Activated CD8-positive, alpha-beta memory T cell treated with anti-CD3 and anti-CD28 coated beads, Interleukin-2, amount 10 ng/mL, durations not matched to agents 7 days and 5 days (primary cell): ENCODE results near the gene C1QTNF12. TPM values are rescaled to one million over a fixed set of nuclear protein-coding genes. Genes with fewer than 3 reads are reported as not detected.
A peak's percentile ranks its signal among the peaks of the same experiment; 100 is the strongest.

Experiments used
- ATAC-seq: fragments of 150-1000 bp; cut with Tn5 transposase; one replicate; pipeline ENCODE4 v1.10.0; 2021; ENCODE audit warnings: moderate library complexity
- CTCF ChIA-PET: fragments of 350-600 bp; sonication (Branson Sonifier 250); formaldehyde crosslinking; loops from one replicate; lab custom pipeline; 2021; ENCODE audit warnings: antibody characterized with exemption; lab: Charles Lee
- DNase-seq: peaks from one replicate; pipeline ENCODE4 v3.0.0-alpha.2; 2020
- H3K27ac Mint-ChIP-seq: one replicate; pipeline ENCODE4 v1.8.0; 2021; ENCODE audit warnings: mild to moderate bottlenecking, mixed read lengths
- H3K27me3 Mint-ChIP-seq: one replicate; pipeline ENCODE4 v1.8.0; 2021; ENCODE audit warnings: mixed read lengths
- H3K36me3 Mint-ChIP-seq: one replicate; pipeline ENCODE4 v1.8.0; 2021; ENCODE audit warnings: mild to moderate bottlenecking, mixed read lengths
- H3K4me1 Mint-ChIP-seq: one replicate; pipeline ENCODE4 v1.8.0; 2021; ENCODE audit warnings: mixed read lengths
- H3K4me3 Mint-ChIP-seq: one replicate; pipeline ENCODE4 v1.8.0; 2021; ENCODE audit warnings: mild to moderate bottlenecking, moderate library complexity, mixed read lengths
- H3K9me3 Mint-ChIP-seq: one replicate; pipeline ENCODE4 v1.8.0; 2022; ENCODE audit warnings: low read depth, mixed read lengths
- total RNA-seq, 2 experiments: library from RNA; stranded (reverse); gene quantifications; one replicate each; pipeline ENCODE4 v1.2.3, GENCODE V29; 2021

Gene C1QTNF12
- total RNA-seq, 2 experiments from 2014 or later = 2.0 to 2.6 TPM

- H3K36me3 Mint-ChIP-seq = peaks cover 39% of the 10 kb centered on the region
- DNase-seq = no peak
- peaks cover 22% of the 10 kb centered on the region for H3K4me1 Mint-ChIP-seq
- H3K9me3 Mint-ChIP-seq = no peaks in the 10 kb centered on the region
- no peak overlapping the region for H3K4me3 Mint-ChIP-seq
- CTCF ChIA-PET = no interaction called here
- H3K27ac Mint-ChIP-seq = peak overlapping the region; percentile 74
- no peak for ATAC-seq
- no peaks in the 10 kb centered on the region for H3K27me3 Mint-ChIP-seq
Observed at GRCh38 chr1:1220197-1220596, 26.3 kb downstream of the C1QTNF12 start.

GRCh38 chr1:1219341-1219740 lies 27.2 kb downstream of the C1QTNF12 start:
- ATAC-seq (peak; percentile 48), DNase-seq (peak; percentile 73)
- Mint-ChIP-seq H3K27me3 (no peaks in the 10 kb centered on the region), H3K27ac (peak overlapping the region; percentile 74), H3K9me3 (no peaks in the 10 kb centered on the region), H3K36me3 (peaks cover 37% of the 10 kb centered on the region), H3K4me1 (peaks cover 30% of the 10 kb centered on the region), H3K4me3 (no peak overlapping the region)
- CTCF ChIA-PET = interaction anchor here (1.5 kb wide), 1 partner anchor 97 kb away, joined by 4 read pairs; no protein-coding TSS in a partner anchor

- ATAC-seq = no peak
- DNase-seq = no peak
- Mint-ChIP-seq H3K4me1 (peaks cover 33% of the 10 kb centered on the region), H3K36me3 (peaks cover 34% of the 10 kb centered on the region), H3K27me3 (no peaks in the 10 kb centered on the region), H3K27ac (no peak overlapping the region), H3K4me3 (no peak overlapping the region), H3K9me3 (no peaks in the 10 kb centered on the region)
- CTCF ChIA-PET = interaction anchor here (1.5 kb wide), 1 partner anchor 96 kb away, joined by 4 read pairs; no protein-coding TSS in a partner anchor
Observed at GRCh38 chr1:1218524-1219200, 27.9 kb downstream of the C1QTNF12 start.

- no peak overlapping the region for H3K4me3 Mint-ChIP-seq
- no peak for DNase-seq
Observed at GRCh38 chr1:1217621-1218523, 28.6 kb downstream of the C1QTNF12 start.

GRCh38 chr1:1216770-1217620 lies 29.5 kb downstream of the C1QTNF12 start:
- Mint-ChIP-seq H3K4me3 (no peak overlapping the region), H3K27me3 (no peaks in the 10 kb centered on the region), H3K4me1 (peaks cover 40% of the 10 kb centered on the region), H3K36me3 (peaks cover 25% of the 10 kb centered on the region), H3K9me3 (no peaks in the 10 kb centered on the region), H3K27ac (peak overlapping the region; percentile 71)
- ATAC-seq = no peak
- DNase-seq = no peak
- CTCF ChIA-PET = interaction anchor here (1.2 to 3.4 kb wide), 2 partner anchors 8 to 95 kb away, joined by 3 to 16 read pairs; no protein-coding TSS in a partner anchor

More at GRCh38 chr1:1217621-1218523, 28.6 kb downstream of the C1QTNF12 start:
- CTCF ChIA-PET = interaction anchor here (1.5 to 3.4 kb wide), 2 partner anchors 95 to 96 kb away, joined by 4 to 16 read pairs; no protein-coding TSS in a partner anchor
- Mint-ChIP-seq H3K9me3 (no peaks in the 10 kb centered on the region), H3K4me1 (peaks cover 36% of the 10 kb centered on the region), H3K36me3 (peaks cover 30% of the 10 kb centered on the region), H3K27ac (no peak overlapping the region), H3K27me3 (no peaks in the 10 kb centered on the region)
- no peak for ATAC-seq

- H3K27me3 Mint-ChIP-seq = no peaks in the 10 kb centered on the region
- H3K27ac Mint-ChIP-seq = peak overlapping the region; percentile 71
- peaks cover 41% of the 10 kb centered on the region for H3K4me1 Mint-ChIP-seq
- no peak for DNase-seq
- no peak overlapping the region for H3K4me3 Mint-ChIP-seq
- ATAC-seq = no peak
- CTCF ChIA-PET = interaction anchor here (1.0 to 3.4 kb wide), 3 partner anchors 9 to 94 kb away, joined by 3 to 16 read pairs (median 4); no protein-coding TSS in a partner anchor
- H3K9me3 Mint-ChIP-seq = no peaks in the 10 kb centered on the region
- peaks cover 21% of the 10 kb centered on the region for H3K36me3 Mint-ChIP-seq
Observed at GRCh38 chr1:1215881-1216605, 30.5 kb downstream of the C1QTNF12 start.

- Mint-ChIP-seq H3K27ac (peak overlapping the region; percentile 15), H3K9me3 (no peaks in the 10 kb centered on the region), H3K36me3 (peaks cover 15% of the 10 kb centered on the region), H3K4me3 (no peak overlapping the region), H3K4me1 (peaks cover 41% of the 10 kb centered on the region), H3K27me3 (no peaks in the 10 kb centered on the region)
- CTCF ChIA-PET = interaction anchor here (3.4 kb wide), 1 partner anchor 93 kb away, joined by 16 read pairs; no protein-coding TSS in a partner anchor
- ATAC-seq = no peak
- no peak for DNase-seq
Observed at GRCh38 chr1:1215080-1215676, 31.3 kb downstream of the C1QTNF12 start.

- peak; percentile 28 for ATAC-seq
- peak; percentile 61 for DNase-seq
- Mint-ChIP-seq H3K9me3 (no peaks in the 10 kb centered on the region), H3K4me3 (peak within 1 kb of the TSS; percentile 26), H3K4me1 (peaks cover 39% of the 10 kb centered on the region), H3K27me3 (no peaks in the 10 kb centered on the region), H3K36me3 (peaks cover 15% of the 10 kb centered on the region), H3K27ac (peak within 1 kb of the TSS; percentile 40)
- CTCF ChIA-PET = interaction anchor here (0.9 to 3.4 kb wide), 5 partner anchors 17 to 333 kb away, joined by 3 to 16 read pairs (median 3); no protein-coding TSS in a partner anchor
Observed at GRCh38 chr1:1213345-1214265, 32.9 kb downstream of the C1QTNF12 start, which contains the start of gene TNFRSF4. Gene TNFRSF4 (minus strand): TSS chr1:1214153. CDS start chr1:1214127, 26 bp downstream.

GRCh38 chr1:1212780-1213344 lies 33.7 kb downstream of the C1QTNF12 start:
- H3K9me3 Mint-ChIP-seq = no peaks in the 10 kb centered on the region
- DNase-seq (peak; percentile 84), ATAC-seq (peak; percentile 32)
- peaks cover 12% of the 10 kb centered on the region for H3K36me3 Mint-ChIP-seq
- no peak overlapping the region for H3K27ac Mint-ChIP-seq
- H3K4me1 Mint-ChIP-seq = peaks cover 47% of the 10 kb centered on the region
- H3K27me3 Mint-ChIP-seq = no peaks in the 10 kb centered on the region
- H3K4me3 Mint-ChIP-seq = no peak overlapping the region
- CTCF ChIA-PET = interaction anchor here (0.9 to 1.7 kb wide), 4 partner anchors 18 to 334 kb away, joined by 3 to 11 read pairs (median 3); no protein-coding TSS in a partner anchor

- CTCF ChIA-PET = no interaction called here
- Mint-ChIP-seq H3K9me3 (no peaks in the 10 kb centered on the region), H3K36me3 (peaks cover 6% of the 10 kb centered on the region), H3K27ac (no peak overlapping the region), H3K4me1 (peaks cover 49% of the 10 kb centered on the region), H3K4me3 (no peak overlapping the region), H3K27me3 (no peaks in the 10 kb centered on the region)
- DNase-seq = no peak
- ATAC-seq = no peak
Observed at GRCh38 chr1:1211541-1212441, 34.7 kb downstream of the C1QTNF12 start.
